ENCODE results near the gene VWCE.

The VWCE gene

GRCh38 chr11:61329871-61330270 is 34.8 kb upstream of the VWCE start:
- no peak for DNase-seq

GRCh38 chr11:61328351-61328750 is 33.2 kb upstream of the VWCE start:
- no peak for DNase-seq

GRCh38 chr11:61327669-61328071 is 32.6 kb upstream of the VWCE start:
- no peak for DNase-seq

GRCh38 chr11:61325649-61326414 is 30.7 kb upstream of the VWCE start:
- peak in 1 of 2 donors; percentile 21 for DNase-seq

GRCh38 chr11:61315260-61315659 is 20.1 kb upstream of the VWCE start:
- no peak for DNase-seq

GRCh38 chr11:61310749-61311148 is 15.6 kb upstream of the VWCE start:
- no peak for DNase-seq

GRCh38 chr11:61309739-61310138 is 14.6 kb upstream of the VWCE start:
- DNase-seq, result no peak

GRCh38 chr11:61309141-61309540 is 14.0 kb upstream of the VWCE start:
- DNase-seq, result no peak

GRCh38 chr11:61307354-61307753 is 12.2 kb upstream of the VWCE start:
- no peak for DNase-seq

- DNase-seq, result no peak
Observed at GRCh38 chr11:61306221-61306620, 11.1 kb upstream of the VWCE start.

GRCh38 chr11:61305417-61305816 is 10.3 kb upstream of the VWCE start:
- DNase-seq, result no peak

GRCh38 chr11:61303725-61304124 is 8.6 kb upstream of the VWCE start:
- DNase-seq, result no peak

GRCh38 chr11:61302550-61302949 is 7.4 kb upstream of the VWCE start:
- no peak for DNase-seq

GRCh38 chr11:61298663-61299244 is 3.6 kb upstream of the VWCE start:
- no peak for DNase-seq

- no peak for DNase-seq
Observed at GRCh38 chr11:61297746-61298145, 2.6 kb upstream of the VWCE start.

- no peak for DNase-seq
Observed at GRCh38 chr11:61297341-61297740, 2.2 kb upstream of the VWCE start.

- no peak for DNase-seq
Observed at GRCh38 chr11:61295596-61295926, 445 bp upstream of the VWCE start.

- no peak for DNase-seq
Observed at GRCh38 chr11:61293867-61294716, 1.0 kb downstream of the VWCE start.

GRCh38 chr11:61292356-61292755 is 2.8 kb downstream of the VWCE start:
- DNase-seq, result no peak

- DNase-seq, result no peak
Observed at GRCh38 chr11:61290905-61291690, 4.0 kb downstream of the VWCE start.

GRCh38 chr11:61287338-61287977 is 7.7 kb downstream of the VWCE start:
- DNase-seq, result no peak

- DNase-seq, result no peak
Observed at GRCh38 chr11:61283613-61284012, 11.5 kb downstream of the VWCE start.
